Activated naive CD8-positive, alpha-beta T cell treated with anti-CD3 and anti-CD28 coated beads for 36 hours (primary cell): ENCODE measurements around the gene CSMD2. TPM values are rescaled to one million over a fixed set of nuclear protein-coding genes. Genes with fewer than 3 reads are reported as not detected.
"Not testable (repeated sequence)": the region's sequence is repeated elsewhere in the genome, so short reads cannot be mapped to it uniquely, and the experiment has no call there.

Source experiments
- DNase-seq: peaks from one replicate; pipeline ENCODE4 v3.0.0; 2021
- H3K27ac Mint-ChIP-seq: one replicate; pipeline ENCODE4 v1.8.0; 2022; ENCODE audit warnings: mild to moderate bottlenecking, moderate library complexity, mixed read lengths
- H3K27me3 Mint-ChIP-seq: one replicate; pipeline ENCODE4 v1.8.0; 2022; ENCODE audit warnings: mild to moderate bottlenecking, mixed read lengths
- H3K36me3 Mint-ChIP-seq: one replicate; pipeline ENCODE4 v1.8.0; 2021; ENCODE audit warnings: mild to moderate bottlenecking, mixed read lengths
- H3K4me1 Mint-ChIP-seq: one replicate; pipeline ENCODE4 v1.8.0; 2021; ENCODE audit warnings: mixed read lengths
- H3K4me3 Mint-ChIP-seq: one replicate; pipeline ENCODE4 v1.8.0; 2022; ENCODE audit warnings: mild to moderate bottlenecking, moderate library complexity, mixed read lengths
- H3K9me3 Mint-ChIP-seq: one replicate; pipeline ENCODE4 v1.8.0; 2022; ENCODE audit warnings: mixed read lengths
- total RNA-seq, 2 experiments: library from RNA; stranded (reverse); gene quantifications; one replicate each; pipeline ENCODE4 v1.2.3, GENCODE V29; 2021

Gene CSMD2
- total RNA-seq = not detected

DNA sequence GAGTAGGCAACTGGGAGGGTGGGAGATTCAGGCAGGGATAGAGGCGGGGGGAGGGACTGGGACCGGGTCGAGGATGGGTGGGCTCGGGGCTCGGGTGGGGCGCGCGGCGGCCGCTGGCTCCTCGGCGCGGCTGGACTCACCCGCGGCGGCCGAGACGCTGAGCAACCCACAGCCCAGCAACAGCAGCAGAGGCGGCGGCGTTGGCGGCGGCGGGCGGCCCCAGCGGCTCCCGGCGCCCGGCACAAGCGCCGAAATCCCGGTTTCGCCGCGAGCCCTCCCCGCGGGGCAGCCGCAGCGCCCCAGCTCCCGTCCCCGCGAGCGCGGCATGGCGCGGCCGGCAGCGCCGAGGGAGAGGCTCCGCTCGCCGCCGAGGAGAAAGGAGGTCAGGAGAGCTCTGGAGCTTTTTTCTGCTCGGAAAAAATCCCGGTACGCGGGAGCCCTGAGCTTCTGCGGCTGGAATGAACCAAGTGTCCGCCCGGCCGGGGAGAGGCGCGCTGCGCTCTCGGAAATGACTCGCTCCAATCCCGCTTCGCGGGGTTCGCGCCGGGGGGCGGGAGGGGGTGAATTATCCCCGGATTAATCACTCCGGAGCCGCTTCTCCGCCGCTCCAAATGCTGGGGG is at the start of gene CSMD2:
Gene CSMD2 (minus strand): TSS at position 460 of the 621 bp plus-strand sequence. CDS start 133 bp downstream, at position 327.
- peaks cover 5% of the 10 kb centered on the region for H3K4me1 Mint-ChIP-seq
- no peak for DNase-seq
- no peak within 1 kb of the TSS for H3K27ac Mint-ChIP-seq
- H3K36me3 Mint-ChIP-seq = no peaks in the 10 kb centered on the region
- H3K4me3 Mint-ChIP-seq = no peak within 1 kb of the TSS
- H3K27me3 Mint-ChIP-seq = peaks cover 86% of the 10 kb centered on the region
- no peaks in the 10 kb centered on the region for H3K9me3 Mint-ChIP-seq

DNA sequence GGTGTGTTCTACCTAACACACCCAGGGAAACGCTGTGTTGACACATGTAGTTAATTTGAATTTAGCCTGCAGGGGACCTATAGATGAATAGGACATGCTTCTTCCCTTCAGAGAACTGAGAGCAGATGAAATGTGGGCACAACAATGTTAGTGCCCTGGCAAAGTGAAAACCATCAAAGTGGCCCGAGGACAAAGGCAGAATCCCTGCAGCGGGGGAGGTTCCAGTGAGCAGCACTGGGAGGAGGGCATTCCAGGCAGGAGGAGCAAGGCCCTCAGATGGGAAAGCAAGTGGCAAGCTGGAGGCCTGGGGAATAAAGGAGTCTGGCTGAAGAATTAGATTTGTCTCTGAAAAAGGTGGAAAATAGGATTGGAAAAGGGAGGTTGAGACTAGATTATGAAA is 48.9 kb upstream of the CSMD2 start:
- no peaks in the 10 kb centered on the region for H3K9me3 Mint-ChIP-seq
- no peak overlapping the region for H3K4me3 Mint-ChIP-seq
- peaks cover 4% of the 10 kb centered on the region for H3K27me3 Mint-ChIP-seq
- H3K36me3 Mint-ChIP-seq = no peaks in the 10 kb centered on the region
- no peaks in the 10 kb centered on the region for H3K4me1 Mint-ChIP-seq
- no peak overlapping the region for H3K27ac Mint-ChIP-seq
- DNase-seq = no peak

DNA sequence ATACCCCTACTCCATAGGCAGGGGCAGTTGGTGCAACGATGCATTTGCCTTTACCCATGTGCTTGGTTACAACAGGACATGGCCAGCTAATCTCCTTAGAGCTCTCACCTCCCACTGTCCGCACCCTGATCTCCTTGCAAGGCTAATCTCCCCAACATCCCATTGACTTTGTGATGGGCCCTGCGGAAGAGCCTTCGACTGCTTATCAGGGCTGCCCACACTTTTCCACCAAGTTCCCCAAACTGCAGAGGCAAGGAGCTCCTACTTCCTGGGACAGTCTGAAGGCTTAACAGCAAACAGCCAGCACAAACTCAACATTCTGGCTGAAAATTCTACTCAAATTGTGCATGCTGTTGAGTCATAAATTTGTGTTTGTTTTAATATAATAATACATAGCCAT is 47.6 kb upstream of the CSMD2 start:
- H3K4me3 Mint-ChIP-seq = no peak overlapping the region
- H3K27ac Mint-ChIP-seq = no peak overlapping the region
- DNase-seq = no peak

DNA sequence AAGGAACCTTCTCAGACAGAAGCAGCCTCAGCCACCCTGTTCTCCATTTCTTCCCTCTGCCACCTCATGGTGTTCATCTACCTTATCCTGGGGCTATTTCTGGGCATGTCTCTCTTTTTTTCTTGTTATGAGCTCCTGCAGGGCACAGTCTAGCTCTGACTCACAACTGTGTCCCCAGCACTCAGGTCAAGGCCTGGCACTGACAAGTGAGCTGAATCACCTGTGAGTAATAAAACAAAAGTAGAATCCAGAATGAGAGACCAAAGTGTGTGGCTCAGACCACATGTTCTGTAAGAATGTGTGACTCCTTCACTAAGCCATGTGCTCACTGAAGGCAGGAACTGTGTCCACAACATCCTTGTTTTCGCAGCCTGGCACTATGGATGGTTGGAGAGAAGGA is 34.9 kb upstream of the CSMD2 start:
- no peaks in the 10 kb centered on the region for H3K36me3 Mint-ChIP-seq
- no peak overlapping the region for H3K27ac Mint-ChIP-seq
- peaks cover 4% of the 10 kb centered on the region for H3K27me3 Mint-ChIP-seq
- no peak overlapping the region for H3K4me3 Mint-ChIP-seq
- H3K9me3 Mint-ChIP-seq = no peaks in the 10 kb centered on the region
- no peaks in the 10 kb centered on the region for H3K4me1 Mint-ChIP-seq
- DNase-seq = no peak

More for the DNA sequence above, 47.6 kb upstream of the CSMD2 start:
- Mint-ChIP-seq H3K27me3 (peaks cover 4% of the 10 kb centered on the region), H3K4me1 (no peaks in the 10 kb centered on the region), H3K36me3 (no peaks in the 10 kb centered on the region), H3K9me3 (no peaks in the 10 kb centered on the region)

GRCh38 chr1:34192621-34193020 is 27.6 kb upstream of the CSMD2 start:
- Mint-ChIP-seq H3K27ac (no peak overlapping the region), H3K27me3 (peaks cover 19% of the 10 kb centered on the region), H3K9me3 (peaks cover 7% of the 10 kb centered on the region), H3K4me1 (peaks cover 8% of the 10 kb centered on the region), H3K36me3 (no peaks in the 10 kb centered on the region), H3K4me3 (no peak overlapping the region)
- no peak for DNase-seq

DNA sequence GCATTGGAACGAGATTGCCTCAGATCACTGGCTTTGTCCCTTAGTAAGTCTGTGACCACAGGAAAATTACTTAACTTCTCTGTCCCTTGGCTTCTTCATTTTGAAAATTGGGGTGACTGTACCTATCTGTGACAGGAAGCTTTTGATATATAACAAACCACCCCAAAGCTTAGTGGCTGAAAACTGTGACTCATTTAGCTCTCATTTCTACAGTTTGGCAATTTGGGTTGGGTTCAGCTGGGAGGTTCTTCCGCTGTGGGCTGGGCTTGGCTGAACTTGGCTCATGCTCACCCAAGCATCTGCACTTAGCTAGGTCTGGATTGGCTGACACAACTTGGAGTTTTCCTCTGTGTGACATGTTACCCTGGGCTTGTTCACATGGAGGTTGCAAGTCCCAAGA is 25.7 kb upstream of the CSMD2 start:
- Mint-ChIP-seq H3K9me3 (peaks cover 7% of the 10 kb centered on the region), H3K27me3 (peaks cover 37% of the 10 kb centered on the region), H3K4me3 (no peak overlapping the region), H3K36me3 (no peaks in the 10 kb centered on the region), H3K27ac (no peak overlapping the region), H3K4me1 (peaks cover 8% of the 10 kb centered on the region)
- no peak for DNase-seq

GRCh38 chr1:34188985-34189384 is 24.0 kb upstream of the CSMD2 start:
- Mint-ChIP-seq H3K36me3 (no peaks in the 10 kb centered on the region), H3K4me1 (peaks cover 8% of the 10 kb centered on the region), H3K27ac (no peak overlapping the region), H3K9me3 (peaks cover 7% of the 10 kb centered on the region), H3K27me3 (peaks cover 38% of the 10 kb centered on the region), H3K4me3 (no peak overlapping the region)
- no peak for DNase-seq

DNA sequence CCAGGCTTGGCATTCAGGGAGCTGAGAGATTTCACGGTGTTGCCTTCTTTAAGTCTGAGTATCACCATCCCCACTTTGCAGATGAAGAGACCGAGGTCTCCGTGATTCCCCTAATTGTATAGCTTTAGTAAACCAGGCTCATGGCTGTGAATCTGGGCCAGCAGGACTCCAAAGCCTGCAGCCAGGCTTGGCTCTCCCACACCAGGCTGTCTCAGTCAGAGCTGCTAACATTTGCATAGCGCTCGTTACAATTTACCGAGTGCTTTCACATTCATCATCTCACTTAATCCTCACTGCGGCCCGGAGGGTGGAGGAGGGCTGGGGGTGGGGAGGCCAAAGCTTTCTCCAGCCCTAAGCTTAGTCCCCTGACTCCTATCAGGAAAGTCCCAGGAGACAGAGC is 23.4 kb upstream of the CSMD2 start:
- Mint-ChIP-seq H3K4me1 (peaks cover 8% of the 10 kb centered on the region), H3K4me3 (no peak overlapping the region), H3K27ac (no peak overlapping the region), H3K36me3 (no peaks in the 10 kb centered on the region), H3K27me3 (peaks cover 38% of the 10 kb centered on the region), H3K9me3 (peaks cover 7% of the 10 kb centered on the region)
- DNase-seq = no peak

DNA sequence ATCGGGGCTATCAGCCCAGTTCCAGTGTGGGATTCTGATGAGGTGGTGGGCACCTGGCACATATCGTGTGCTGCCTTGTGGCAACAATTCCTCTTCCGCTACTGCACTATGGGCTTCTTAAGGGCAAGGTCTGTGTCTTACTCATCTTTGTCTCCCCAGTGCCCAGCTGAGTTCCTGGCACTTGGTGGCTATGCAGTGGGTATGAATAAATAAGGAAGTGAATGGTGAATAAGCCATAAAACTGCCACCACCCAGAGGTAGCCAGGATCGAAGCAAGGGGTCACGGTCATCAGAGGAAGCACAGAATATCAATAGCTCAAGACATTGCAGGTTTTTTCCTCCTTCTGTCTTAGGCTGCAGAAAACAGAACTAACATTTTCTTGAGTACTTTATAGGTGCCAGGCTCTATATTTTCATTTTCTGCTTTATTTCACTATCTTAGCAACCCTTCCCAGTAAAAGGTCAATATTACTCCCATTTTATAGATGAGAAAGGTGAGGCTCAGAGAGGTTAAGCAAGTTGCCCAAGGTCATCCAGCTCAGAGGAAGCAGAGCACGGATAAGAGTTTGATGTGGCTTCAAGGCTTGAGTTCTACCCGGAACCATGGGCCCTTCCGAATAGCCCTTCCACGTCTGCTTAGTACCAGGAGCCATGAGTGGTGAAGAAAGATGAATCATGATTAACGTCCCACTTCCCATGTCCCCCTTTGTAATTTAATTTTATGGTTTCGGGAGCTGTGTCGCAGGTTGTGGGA is 21.9 kb upstream of the CSMD2 start:
- H3K4me3 Mint-ChIP-seq = no peak overlapping the region
- H3K27me3 Mint-ChIP-seq = peaks cover 43% of the 10 kb centered on the region
- no peak for DNase-seq
- H3K36me3 Mint-ChIP-seq = no peaks in the 10 kb centered on the region
- peaks cover 7% of the 10 kb centered on the region for H3K9me3 Mint-ChIP-seq
- no peak overlapping the region for H3K27ac Mint-ChIP-seq
- peaks cover 8% of the 10 kb centered on the region for H3K4me1 Mint-ChIP-seq

GRCh38 chr1:34183381-34183780 is 18.4 kb upstream of the CSMD2 start:
- H3K27ac Mint-ChIP-seq, H3K4me1 Mint-ChIP-seq, H3K9me3 Mint-ChIP-seq, DNase-seq, H3K36me3 Mint-ChIP-seq, H3K4me3 Mint-ChIP-seq: not testable (repeated sequence)
- H3K27me3 Mint-ChIP-seq = peaks cover 53% of the 10 kb centered on the region

DNA sequence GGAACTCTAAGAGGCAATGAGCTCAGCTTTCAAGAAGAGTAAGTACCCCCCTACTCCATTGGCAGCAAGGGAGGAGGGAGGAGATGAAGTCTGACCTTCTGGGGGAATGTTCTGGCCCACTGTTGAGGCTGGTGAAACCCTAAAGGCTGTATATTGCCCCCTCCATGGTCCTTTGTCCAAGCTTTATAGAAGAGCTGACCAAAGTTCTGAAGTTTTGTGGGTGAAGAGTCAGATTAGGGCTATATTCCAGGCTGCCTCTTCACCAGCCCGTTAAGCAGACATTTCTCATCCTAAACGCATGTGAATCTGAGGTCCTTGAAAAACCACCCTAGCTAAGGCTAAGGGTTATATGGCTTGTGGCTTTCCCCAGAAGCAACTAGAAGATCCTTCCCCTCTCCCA is 13.0 kb upstream of the CSMD2 start:
- Mint-ChIP-seq H3K27ac (no peak overlapping the region), H3K36me3 (no peaks in the 10 kb centered on the region), H3K9me3 (no peaks in the 10 kb centered on the region), H3K4me3 (no peak overlapping the region), H3K27me3 (peaks cover 66% of the 10 kb centered on the region), H3K4me1 (no peaks in the 10 kb centered on the region)
- no peak for DNase-seq

- H3K27ac Mint-ChIP-seq = peak within 1 kb of the TSS; percentile 45
- H3K4me1 Mint-ChIP-seq = no peaks in the 10 kb centered on the region
- H3K36me3 Mint-ChIP-seq = no peaks in the 10 kb centered on the region
- no peaks in the 10 kb centered on the region for H3K9me3 Mint-ChIP-seq
- no peak within 1 kb of the TSS for H3K4me3 Mint-ChIP-seq
- no peak for DNase-seq
- peaks cover 66% of the 10 kb centered on the region for H3K27me3 Mint-ChIP-seq
Observed at GRCh38 chr1:34176830-34177603, 12.0 kb upstream of the CSMD2 start, which contains the start of gene C1orf94. C1orf94 (plus strand) TSS chr1:34176907; CDS start chr1:34177790, 883 bp downstream.

DNA sequence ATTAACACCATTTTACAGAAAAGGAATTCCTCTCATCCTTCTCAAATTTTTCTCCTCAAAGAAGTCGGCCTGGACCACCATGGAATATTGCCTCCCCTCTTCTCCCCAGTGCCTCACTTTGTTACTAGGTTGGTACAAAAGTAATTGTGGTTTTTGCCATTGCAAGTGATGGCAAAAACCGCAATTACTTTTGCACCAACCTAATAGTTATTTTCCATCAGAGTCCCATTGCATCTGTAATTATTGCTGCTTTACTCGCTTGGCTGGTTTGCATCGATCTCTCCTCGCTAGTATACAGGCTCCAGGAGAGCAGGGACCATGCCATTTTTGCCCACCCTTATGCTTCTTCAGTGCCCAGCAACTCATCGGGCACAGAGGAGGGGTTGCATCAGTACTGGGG is 10.7 kb upstream of the CSMD2 start:
- Mint-ChIP-seq H3K9me3 (no peaks in the 10 kb centered on the region), H3K27me3 (peaks cover 62% of the 10 kb centered on the region), H3K36me3 (no peaks in the 10 kb centered on the region), H3K27ac (peak overlapping the region; percentile 45), H3K4me3 (no peak overlapping the region), H3K4me1 (no peaks in the 10 kb centered on the region)
- DNase-seq = no peak

- H3K9me3 Mint-ChIP-seq = no peaks in the 10 kb centered on the region
- no peak overlapping the region for H3K4me3 Mint-ChIP-seq
- no peak for DNase-seq
- H3K27me3 Mint-ChIP-seq = peaks cover 86% of the 10 kb centered on the region
- H3K27ac Mint-ChIP-seq = no peak overlapping the region
- peaks cover 5% of the 10 kb centered on the region for H3K4me1 Mint-ChIP-seq
- no peaks in the 10 kb centered on the region for H3K36me3 Mint-ChIP-seq
Observed at GRCh38 chr1:34167389-34167788, 2.4 kb upstream of the CSMD2 start.

GRCh38 chr1:34166625-34167361 is 1.8 kb upstream of the CSMD2 start:
- peaks cover 5% of the 10 kb centered on the region for H3K4me1 Mint-ChIP-seq
- no peak overlapping the region for H3K4me3 Mint-ChIP-seq
- H3K27ac Mint-ChIP-seq = no peak overlapping the region
- peaks cover 86% of the 10 kb centered on the region for H3K27me3 Mint-ChIP-seq
- DNase-seq = no peak
- no peaks in the 10 kb centered on the region for H3K9me3 Mint-ChIP-seq
- no peaks in the 10 kb centered on the region for H3K36me3 Mint-ChIP-seq
